ENCODE data around the gene FBLN2.

FBLN2 gene

GRCh38 chr3:13608969-13609725 is 60.2 kb downstream of the FBLN2 start:
- no peak for FAIRE-seq

GRCh38 chr3:13610006-13610570 is 61.2 kb downstream of the FBLN2 start:
- no peak for FAIRE-seq

GRCh38 chr3:13611221-13611620 is 62.3 kb downstream of the FBLN2 start:
- no peak for FAIRE-seq

- no peak for FAIRE-seq
Observed at GRCh38 chr3:13612829-13613228, 63.9 kb downstream of the FBLN2 start.

- FAIRE-seq = no peak
Observed at GRCh38 chr3:13613343-13614190, 64.6 kb downstream of the FBLN2 start.

GRCh38 chr3:13614607-13615006 is 65.7 kb downstream of the FBLN2 start:
- FAIRE-seq = no peak

GRCh38 chr3:13615019-13615528 is 66.1 kb downstream of the FBLN2 start:
- no peak for FAIRE-seq

GRCh38 chr3:13616359-13616758 is 67.4 kb downstream of the FBLN2 start:
- FAIRE-seq = no peak

- FAIRE-seq = no peak
Observed at GRCh38 chr3:13617097-13617738, 68.3 kb downstream of the FBLN2 start.

- no peak for FAIRE-seq
Observed at GRCh38 chr3:13617981-13618380, 69.1 kb downstream of the FBLN2 start.

GRCh38 chr3:13618836-13619235 is 69.9 kb downstream of the FBLN2 start:
- no peak for FAIRE-seq

- FAIRE-seq = no peak
Observed at GRCh38 chr3:13619661-13620230, 70.8 kb downstream of the FBLN2 start.

GRCh38 chr3:13620281-13620680 is 71.4 kb downstream of the FBLN2 start:
- FAIRE-seq = no peak

GRCh38 chr3:13620776-13621365 is 71.9 kb downstream of the FBLN2 start:
- no peak for FAIRE-seq

- no peak for FAIRE-seq
Observed at GRCh38 chr3:13621381-13622221, 72.7 kb downstream of the FBLN2 start.

GRCh38 chr3:13622356-13622755 is 73.4 kb downstream of the FBLN2 start:
- no peak for FAIRE-seq

GRCh38 chr3:13623101-13623654 is 74.3 kb downstream of the FBLN2 start:
- no peak for FAIRE-seq

GRCh38 chr3:13624021-13624420 is 75.1 kb downstream of the FBLN2 start:
- FAIRE-seq = no peak

- no peak for FAIRE-seq
Observed at GRCh38 chr3:13624671-13625125, 75.8 kb downstream of the FBLN2 start.

GRCh38 chr3:13626396-13626795 is 77.5 kb downstream of the FBLN2 start:
- no peak for FAIRE-seq

Data from colon (tissue), 2 donors.